ENCODE measurements around the gene ERLIN1.

The ERLIN1 gene

DNA sequence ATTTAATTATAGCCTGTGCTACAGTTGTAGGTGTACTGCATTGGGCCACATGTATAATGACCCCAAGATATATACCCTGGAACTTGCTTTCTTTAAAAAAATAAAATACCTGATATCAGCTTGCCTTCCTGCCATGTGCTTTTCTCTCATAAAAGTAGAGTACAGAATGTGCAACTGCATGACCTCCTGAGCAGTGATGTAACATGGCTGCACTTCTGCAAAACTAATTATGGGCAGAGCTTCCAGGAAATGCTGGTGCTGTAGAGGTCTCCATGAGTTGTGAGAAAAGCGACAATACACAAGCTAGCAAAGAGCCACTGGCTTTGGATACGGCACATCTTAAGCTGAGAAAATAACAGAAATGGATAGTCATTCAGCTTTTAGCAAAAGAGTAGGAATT is 6.5 kb upstream of the ERLIN1 start:
- TF ChIP-seq, protein P1, sequence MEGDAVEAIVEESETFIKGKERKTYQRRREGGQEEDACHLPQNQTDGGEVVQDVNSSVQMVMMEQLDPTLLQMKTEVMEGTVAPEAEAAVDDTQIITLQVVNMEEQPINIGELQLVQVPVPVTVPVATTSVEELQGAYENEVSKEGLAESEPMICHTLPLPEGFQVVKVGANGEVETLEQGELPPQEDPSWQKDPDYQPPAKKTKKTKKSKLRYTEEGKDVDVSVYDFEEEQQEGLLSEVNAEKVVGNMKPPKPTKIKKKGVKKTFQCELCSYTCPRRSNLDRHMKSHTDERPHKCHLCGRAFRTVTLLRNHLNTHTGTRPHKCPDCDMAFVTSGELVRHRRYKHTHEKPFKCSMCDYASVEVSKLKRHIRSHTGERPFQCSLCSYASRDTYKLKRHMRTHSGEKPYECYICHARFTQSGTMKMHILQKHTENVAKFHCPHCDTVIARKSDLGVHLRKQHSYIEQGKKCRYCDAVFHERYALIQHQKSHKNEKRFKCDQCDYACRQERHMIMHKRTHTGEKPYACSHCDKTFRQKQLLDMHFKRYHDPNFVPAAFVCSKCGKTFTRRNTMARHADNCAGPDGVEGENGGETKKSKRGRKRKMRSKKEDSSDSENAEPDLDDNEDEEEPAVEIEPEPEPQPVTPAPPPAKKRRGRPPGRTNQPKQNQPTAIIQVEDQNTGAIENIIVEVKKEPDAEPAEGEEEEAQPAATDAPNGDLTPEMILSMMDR (IDR thresholded peaks at IDR 0.05; ENCODE audit: low read depth, low read length): no peak
- TF ChIP-seq MYC (IDR thresholded peaks at IDR 0.05; ENCODE audit: low read depth, low read length) (peak; percentile 99), POLR2A (IDR thresholded peaks at IDR 0.05; ENCODE audit: extremely low read depth, insufficient read length) (no peak)
- TF ChIP-seq, protein P2, sequence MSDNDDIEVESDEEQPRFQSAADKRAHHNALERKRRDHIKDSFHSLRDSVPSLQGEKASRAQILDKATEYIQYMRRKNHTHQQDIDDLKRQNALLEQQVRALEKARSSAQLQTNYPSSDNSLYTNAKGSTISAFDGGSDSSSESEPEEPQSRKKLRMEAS (IDR thresholded peaks at IDR 0.05; ENCODE audit: low read depth, low read length): peak; percentile 98
- DNase-seq (ENCODE audit: low read depth): peak; percentile 85
- H3K4me3 ChIP-seq (ENCODE audit: low read depth, low read length): no peak overlapping the region

DNA sequence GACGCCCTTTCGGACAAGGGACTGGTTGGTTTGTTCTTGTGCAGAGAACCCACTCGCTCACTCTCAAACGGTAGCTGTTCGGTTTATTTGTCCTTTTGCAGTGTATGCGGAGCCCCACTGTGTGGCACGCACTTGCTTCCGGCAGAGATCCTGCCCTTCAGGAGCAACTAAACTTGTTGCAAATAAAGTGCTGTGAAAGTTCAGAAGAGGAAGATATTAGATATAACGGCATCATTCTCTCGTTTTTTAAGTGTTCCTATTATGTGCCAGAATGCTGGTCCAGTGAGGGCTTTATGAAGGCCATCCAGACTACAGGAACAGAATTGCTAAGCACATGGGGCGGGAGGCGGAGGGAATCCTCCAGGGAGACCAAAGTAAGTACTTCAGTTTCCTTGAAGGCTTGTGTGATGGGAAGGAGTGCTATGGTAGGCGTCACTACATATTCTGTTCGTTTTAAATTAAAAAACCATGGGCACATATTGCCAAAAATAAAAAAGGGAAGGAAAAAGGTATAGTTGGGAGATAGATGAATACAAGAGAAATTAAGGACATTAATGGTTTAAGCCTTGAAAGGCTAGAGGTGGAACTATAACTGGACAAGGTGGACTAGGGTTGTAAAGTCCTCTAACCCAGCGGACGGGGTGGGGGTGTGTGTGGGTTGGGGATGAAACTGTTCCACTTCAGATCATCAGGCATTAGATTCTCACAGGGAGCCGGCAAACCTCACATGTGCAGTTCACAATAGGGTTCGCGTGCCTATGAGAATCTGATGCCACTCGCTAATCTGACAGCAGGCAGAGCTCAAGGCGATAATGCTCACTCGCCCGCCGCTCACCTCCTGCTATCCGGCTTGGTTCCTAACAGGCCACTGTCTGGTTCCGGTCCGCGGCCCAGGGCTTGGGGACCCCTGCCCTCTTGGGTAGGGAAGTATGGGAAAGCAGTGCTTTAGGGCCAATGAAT is 704 bp upstream of the ERLIN1 start:
- TF ChIP-seq POLR2A (IDR thresholded peaks at IDR 0.05; ENCODE audit: extremely low read depth, insufficient read length) (peak; percentile 21), MYC (IDR thresholded peaks at IDR 0.05; ENCODE audit: low read depth, low read length) (peak; percentile 32; the same call in 1 of the 2 replicates)
- TF ChIP-seq, protein P2 (IDR thresholded peaks at IDR 0.05; ENCODE audit: low read depth, low read length): peak; percentile 66
- TF ChIP-seq, protein P1 (IDR thresholded peaks at IDR 0.05; ENCODE audit: low read depth, low read length): no peak
- peak; percentile 83 for DNase-seq (ENCODE audit: low read depth)
- H3K4me3 ChIP-seq (ENCODE audit: low read depth, low read length): peak overlapping the region; percentile 73

DNA sequence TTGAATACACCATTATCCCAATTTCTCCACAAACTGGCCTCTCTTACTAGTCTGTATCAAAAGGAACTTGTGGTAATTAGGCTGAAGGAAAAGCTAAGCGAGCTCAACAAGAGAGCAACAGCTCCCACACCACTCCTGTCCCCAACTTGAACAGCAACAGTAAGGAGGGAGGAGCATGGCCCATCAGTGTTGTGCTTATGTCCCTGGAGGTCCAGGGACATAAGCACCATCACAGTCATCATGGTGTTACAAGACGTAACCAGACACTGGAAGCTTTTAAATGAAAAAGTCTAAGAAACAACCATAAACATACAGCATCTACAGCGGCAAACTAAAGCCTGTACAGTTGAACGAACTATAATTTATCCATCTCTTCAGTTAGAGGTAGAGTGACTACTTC is 989 bp downstream of the ERLIN1 start:
- peak; percentile 37 for TF ChIP-seq POLR2A (IDR thresholded peaks at IDR 0.05; ENCODE audit: extremely low read depth, insufficient read length)
- TF ChIP-seq, protein P1 (IDR thresholded peaks at IDR 0.05; ENCODE audit: low read depth, low read length): no peak
- DNase-seq (ENCODE audit: low read depth): peak; percentile 87
- H3K4me3 ChIP-seq (ENCODE audit: low read depth, low read length): peak overlapping the region; percentile 79

DNA sequence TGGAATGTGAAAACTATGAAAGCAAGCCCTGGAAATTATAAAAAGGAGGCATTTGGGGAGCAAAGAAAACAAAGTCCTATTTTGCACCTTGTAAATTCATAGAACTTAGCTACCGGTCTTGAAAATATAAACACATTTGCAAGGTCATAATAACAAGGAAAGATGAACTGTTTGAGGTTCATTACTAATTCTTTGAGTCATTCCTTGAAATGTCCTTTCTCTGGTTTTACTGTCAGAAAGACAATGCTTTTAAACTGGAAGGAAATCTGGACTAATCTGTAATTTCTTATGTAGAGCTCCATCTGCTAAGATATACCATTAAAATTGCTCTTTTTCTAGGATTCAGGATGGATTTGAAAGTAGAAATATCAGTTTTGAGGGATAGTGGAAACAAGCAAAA is 1.4 kb downstream of the ERLIN1 start:
- no peak for DNase-seq (ENCODE audit: low read depth)
- TF ChIP-seq, protein P1 (IDR thresholded peaks at IDR 0.05; ENCODE audit: low read depth, low read length): no peak
- TF ChIP-seq MYC (IDR thresholded peaks at IDR 0.05; ENCODE audit: low read depth, low read length) (no peak), POLR2A (IDR thresholded peaks at IDR 0.05; ENCODE audit: extremely low read depth, insufficient read length) (no peak)
- TF ChIP-seq, protein P2 (IDR thresholded peaks at IDR 0.05; ENCODE audit: low read depth, low read length): no peak
- peak overlapping the region; percentile 79 for H3K4me3 ChIP-seq (ENCODE audit: low read depth, low read length)

DNA sequence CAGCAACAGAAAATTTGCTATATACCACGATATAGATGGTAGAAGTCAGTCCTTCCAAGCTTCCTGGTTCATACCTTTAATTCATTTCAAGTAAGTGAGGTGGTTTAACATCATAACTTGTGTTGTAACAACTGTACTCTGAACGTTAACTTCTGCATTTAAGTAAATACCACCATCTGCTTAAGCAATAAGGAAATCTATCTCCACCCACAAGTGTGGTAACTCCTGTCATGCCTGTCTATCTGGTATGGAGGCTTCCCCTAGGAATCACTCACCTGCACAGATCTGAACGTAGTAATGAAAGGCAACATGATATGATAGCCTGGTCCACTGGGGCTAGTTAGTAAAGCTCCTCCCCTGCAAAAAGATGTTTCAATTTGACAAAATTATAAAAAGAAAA is 2.3 kb downstream of the ERLIN1 start:
- DNase-seq (ENCODE audit: low read depth): peak; percentile 92
- TF ChIP-seq, protein P1 (IDR thresholded peaks at IDR 0.05; ENCODE audit: low read depth, low read length): no peak
- TF ChIP-seq POLR2A (IDR thresholded peaks at IDR 0.05; ENCODE audit: extremely low read depth, insufficient read length) (peak; percentile 53), MYC (IDR thresholded peaks at IDR 0.05; ENCODE audit: low read depth, low read length) (peak; percentile 69; the same call in 1 of the 2 replicates)
- TF ChIP-seq, protein P2 (IDR thresholded peaks at IDR 0.05; ENCODE audit: low read depth, low read length): peak; percentile 73; the same call in 1 of the 2 replicates

More for the DNA sequence above, 2.3 kb downstream of the ERLIN1 start:
- peak overlapping the region; percentile 79 for H3K4me3 ChIP-seq (ENCODE audit: low read depth, low read length)

Data from NB4 (cell line).